OCI-LY3 (cell line): ENCODE data around the gene BRD4.
A peak's percentile ranks its signal among the peaks of the same experiment; 100 is the strongest.

Source experiments
- H2AFZ ChIP-seq: fragments of 200-600, 300-600 bp; shearing (Covaris generic); 2 replicates; pipeline ENCODE4 v1.6.0; 2014; ENCODE audit warnings: antibody characterized with exemption, low read depth, low read length
- H3K27ac ChIP-seq: fragments of 200-600, 300-600 bp; sonication (generic); 2 replicates; pipeline ENCODE4 v1.5.1; 2014; ENCODE audit warnings: mild to moderate bottlenecking, low read length, moderate library complexity, mixed read lengths
- H3K27me3 ChIP-seq: fragments of 200-600, 300-600 bp; sonication (generic); 2 replicates; pipeline ENCODE4 v1.6.1; 2014; ENCODE audit warnings: low read depth, low read length, mixed read lengths
- H3K36me3 ChIP-seq: fragments of 200-600, 300-600 bp; sonication (generic); replicated peaks from 2 replicates; pipeline ENCODE3; 2014; ENCODE audit warnings: low read depth, low read length, mixed read lengths
- H3K4me1 ChIP-seq: fragments of 300-600, 200-600 bp; sonication (generic); 2 replicates; pipeline ENCODE4 v1.6.1; 2014; ENCODE audit warnings: low read length, mixed read lengths
- H3K4me2 ChIP-seq: fragments of 200-600, 300-600 bp; sonication (generic); 2 replicates; pipeline ENCODE4 v1.6.1; 2014; ENCODE audit warnings: low read length, mixed read lengths
- H3K4me3 ChIP-seq: fragments of 300-600, 200-600 bp; sonication (generic); 2 replicates; pipeline ENCODE4 v1.5.1; 2014; ENCODE audit warnings: antibody characterized with exemption, mild to moderate bottlenecking, low read length, moderate library complexity
- H3K79me2 ChIP-seq: fragments of 300-600, 200-600 bp; shearing (Covaris generic); 2 replicates; pipeline ENCODE4 v1.6.1; 2014; ENCODE audit warnings: mild to moderate bottlenecking, low read length, mixed read lengths
- H3K9ac ChIP-seq: fragments of 300-600, 200-600 bp; shearing (Covaris generic); 2 replicates; pipeline ENCODE4 v1.6.0; 2014; ENCODE audit warnings: mild to moderate bottlenecking, low read length, moderate library complexity
- H3K9me3 ChIP-seq: fragments of 200-600, 300-600 bp; shearing (Covaris generic); 2 replicates; pipeline ENCODE4 v1.6.1; 2014; ENCODE audit warnings: low read length, mixed read lengths; ENCODE audit not compliant: insufficient read depth
- H4K20me1 ChIP-seq: fragments of 200-600, 300-600 bp; sonication (generic); 2 replicates; pipeline ENCODE4 v1.6.1; 2016; ENCODE audit warnings: low read length, mixed read lengths; ENCODE audit not compliant: insufficient read depth
- EZH2phosphoT487 ChIP-seq: fragments of 200-600 bp; shearing (Covaris generic); IDR thresholded peaks from 2 replicates; pipeline ENCODE4 v1.6.1; 2018; ENCODE audit warnings: antibody characterized with exemption, mixed run types, low read depth
- TF ChIP-seq, protein P1 (sequence below): fragments of 200-600, 300-600 bp; sonication (generic); IDR thresholded peaks from 2 replicates; pipeline ENCODE4 v1.5.1; 2014; ENCODE audit warnings: antibody characterized with exemption, low read length, low read depth

The BRD4 gene

GRCh38 chr19:15248648-15249527, 83.5 kb downstream of the BRD4 start:
- peaks cover 41% of the 10 kb centered on the region for H3K79me2 ChIP-seq
- H4K20me1 ChIP-seq, result peaks cover 31% of the 10 kb centered on the region
- H3K9me3 ChIP-seq, result no peaks in the 10 kb centered on the region
- peaks cover 63% of the 10 kb centered on the region for H3K36me3 ChIP-seq
- H3K27me3 ChIP-seq, result no peaks in the 10 kb centered on the region
- H3K27ac ChIP-seq, result peak overlapping the region; percentile 75
- peak overlapping the region; percentile 30; the same call in 1 of the 2 replicates for H3K9ac ChIP-seq
- H3K4me1 ChIP-seq, result peaks cover 26% of the 10 kb centered on the region
- H3K4me2 ChIP-seq, result no peak overlapping the region
- no peak overlapping the region for H3K4me3 ChIP-seq
- no peak overlapping the region for H2AFZ ChIP-seq
- no peak for TF ChIP-seq EZH2phosphoT487
- TF ChIP-seq, protein P1, sequence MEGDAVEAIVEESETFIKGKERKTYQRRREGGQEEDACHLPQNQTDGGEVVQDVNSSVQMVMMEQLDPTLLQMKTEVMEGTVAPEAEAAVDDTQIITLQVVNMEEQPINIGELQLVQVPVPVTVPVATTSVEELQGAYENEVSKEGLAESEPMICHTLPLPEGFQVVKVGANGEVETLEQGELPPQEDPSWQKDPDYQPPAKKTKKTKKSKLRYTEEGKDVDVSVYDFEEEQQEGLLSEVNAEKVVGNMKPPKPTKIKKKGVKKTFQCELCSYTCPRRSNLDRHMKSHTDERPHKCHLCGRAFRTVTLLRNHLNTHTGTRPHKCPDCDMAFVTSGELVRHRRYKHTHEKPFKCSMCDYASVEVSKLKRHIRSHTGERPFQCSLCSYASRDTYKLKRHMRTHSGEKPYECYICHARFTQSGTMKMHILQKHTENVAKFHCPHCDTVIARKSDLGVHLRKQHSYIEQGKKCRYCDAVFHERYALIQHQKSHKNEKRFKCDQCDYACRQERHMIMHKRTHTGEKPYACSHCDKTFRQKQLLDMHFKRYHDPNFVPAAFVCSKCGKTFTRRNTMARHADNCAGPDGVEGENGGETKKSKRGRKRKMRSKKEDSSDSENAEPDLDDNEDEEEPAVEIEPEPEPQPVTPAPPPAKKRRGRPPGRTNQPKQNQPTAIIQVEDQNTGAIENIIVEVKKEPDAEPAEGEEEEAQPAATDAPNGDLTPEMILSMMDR, result no peak

DNA sequence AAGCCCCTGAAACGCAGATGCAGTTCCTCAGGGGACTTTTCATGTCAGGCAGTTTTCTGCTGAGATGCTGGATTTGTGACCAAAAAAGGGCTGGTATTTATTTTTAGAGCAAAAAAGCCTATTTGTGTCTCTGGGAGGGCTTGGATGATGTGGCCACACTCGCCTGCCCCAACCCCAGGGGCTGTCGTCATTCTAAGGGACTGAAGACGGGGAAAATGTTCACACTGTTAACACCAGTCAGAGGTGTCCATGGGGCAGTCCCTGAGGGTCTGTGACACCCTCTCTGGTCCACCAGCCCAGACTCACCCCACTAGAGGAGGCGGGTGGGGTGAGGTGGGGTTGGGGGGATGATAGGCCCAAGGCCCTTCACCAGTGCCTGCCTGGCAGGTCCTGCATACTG, 84.2 kb downstream of the BRD4 start:
- H3K9me3 ChIP-seq, result no peaks in the 10 kb centered on the region
- peaks cover 26% of the 10 kb centered on the region for H3K4me1 ChIP-seq
- peak overlapping the region; percentile 30; the same call in 1 of the 2 replicates for H3K9ac ChIP-seq
- H2AFZ ChIP-seq, result no peak overlapping the region
- H3K36me3 ChIP-seq, result peaks cover 61% of the 10 kb centered on the region
- H3K4me2 ChIP-seq, result no peak overlapping the region
- H3K79me2 ChIP-seq, result peaks cover 44% of the 10 kb centered on the region
- TF ChIP-seq EZH2phosphoT487, result no peak
- TF ChIP-seq, protein P1, result no peak
- no peak overlapping the region for H3K4me3 ChIP-seq
- H4K20me1 ChIP-seq, result peaks cover 28% of the 10 kb centered on the region
- H3K27ac ChIP-seq, result peak overlapping the region; percentile 75
- H3K27me3 ChIP-seq, result no peaks in the 10 kb centered on the region

DNA sequence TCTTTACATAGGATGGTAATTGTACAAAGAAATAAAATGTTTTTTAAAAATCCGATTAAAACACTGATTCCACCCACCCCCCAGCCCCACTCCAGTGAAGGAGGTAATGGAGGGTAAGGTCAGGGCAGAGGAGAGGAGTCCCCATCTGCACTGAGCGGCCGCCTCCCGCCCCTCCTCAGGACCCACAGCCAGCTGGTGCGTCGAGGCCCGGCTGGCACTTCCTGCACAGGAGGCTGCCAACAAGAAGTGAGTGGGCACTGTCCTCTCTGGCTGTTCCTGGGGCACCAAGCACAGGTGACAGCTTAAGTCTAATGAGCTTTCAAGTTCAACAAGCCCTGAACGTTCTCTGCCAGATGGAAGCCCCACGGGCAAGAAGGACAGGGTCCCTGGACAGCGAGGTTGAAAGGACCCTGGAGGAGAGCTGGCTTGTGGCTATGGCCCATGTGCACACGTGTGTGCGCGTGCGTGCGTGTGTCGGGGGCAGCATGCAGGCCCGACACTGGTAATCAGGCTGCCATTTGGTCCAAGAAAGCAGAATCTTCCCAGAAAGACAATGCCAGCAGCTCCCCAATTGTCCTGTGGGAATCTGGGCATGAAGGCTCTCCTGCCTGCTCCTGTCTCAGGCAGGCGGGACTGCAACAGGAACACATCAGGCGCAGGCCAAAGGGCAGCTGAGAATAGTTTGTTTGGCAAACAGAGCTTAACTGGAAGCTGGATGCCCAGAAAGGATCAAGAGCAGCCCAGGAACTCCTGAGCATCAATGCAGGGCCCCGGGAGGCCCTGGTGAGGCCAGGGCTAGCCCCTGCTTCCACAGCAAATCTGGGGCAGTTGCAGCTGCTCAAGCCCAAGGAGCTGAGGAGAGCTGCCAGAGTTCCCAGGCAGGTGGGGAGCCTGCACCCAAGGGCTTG, 85.0 kb downstream of the BRD4 start:
- peaks cover 26% of the 10 kb centered on the region for H3K4me1 ChIP-seq
- H3K79me2 ChIP-seq, result peaks cover 43% of the 10 kb centered on the region
- peaks cover 29% of the 10 kb centered on the region for H4K20me1 ChIP-seq
- H3K4me3 ChIP-seq, result no peak overlapping the region
- no peak overlapping the region for H3K4me2 ChIP-seq
- peak overlapping the region; percentile 75 for H3K27ac ChIP-seq
- peak overlapping the region; percentile 2; the same call in 1 of the 2 replicates for H3K9ac ChIP-seq
- H3K9me3 ChIP-seq, result no peaks in the 10 kb centered on the region
- peaks cover 59% of the 10 kb centered on the region for H3K36me3 ChIP-seq
- H3K27me3 ChIP-seq, result no peaks in the 10 kb centered on the region
- H2AFZ ChIP-seq, result no peak overlapping the region
- TF ChIP-seq, protein P1, result no peak

DNA sequence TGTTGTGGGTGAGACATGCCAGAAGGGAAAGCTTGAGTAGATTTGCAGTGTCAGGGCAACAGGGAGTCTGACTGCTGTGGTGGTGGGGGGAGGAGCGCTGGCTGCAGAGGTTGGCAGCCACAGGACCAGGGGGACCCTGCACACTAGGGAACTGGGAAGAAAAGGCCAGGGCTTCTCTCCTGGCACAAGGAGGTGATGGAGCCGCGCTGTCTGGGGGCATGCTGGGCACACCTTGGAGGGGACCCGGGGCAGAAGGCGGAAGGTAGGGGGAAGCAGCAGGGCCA, 86.2 kb downstream of the BRD4 start:
- Histone ChIP-seq H3K79me2 (peaks cover 36% of the 10 kb centered on the region), H3K36me3 (peaks cover 59% of the 10 kb centered on the region), H4K20me1 (peaks cover 29% of the 10 kb centered on the region), H3K9me3 (no peaks in the 10 kb centered on the region), H3K4me3 (no peak overlapping the region), H3K27ac (no peak overlapping the region), H3K27me3 (no peaks in the 10 kb centered on the region), H3K4me1 (peaks cover 26% of the 10 kb centered on the region), H3K9ac (no peak overlapping the region), H2AFZ (no peak overlapping the region), H3K4me2 (no peak overlapping the region)
- TF ChIP-seq, protein P1, result no peak
- TF ChIP-seq EZH2phosphoT487, result no peak
